AG20443 (cell line): ENCODE results near the gene RBKS.

Experiments
- DNase-seq: peaks from one replicate; pipeline ENCODE4 v3.0.0; 2012; ENCODE audit warnings: low spot score, mixed read lengths

Gene RBKS

GRCh38 chr2:27890146-27890923 is at the start of gene RBKS, which contains the start of gene BABAM2:
Gene RBKS (minus strand): TSS chr2:27890387. CDS start chr2:27890345, 42 bp downstream.
Gene BABAM2 (plus strand): TSS chr2:27890729. CDS start chr2:27894557, 3,828 bp downstream.
- DNase-seq = peak; percentile 98

DNA sequence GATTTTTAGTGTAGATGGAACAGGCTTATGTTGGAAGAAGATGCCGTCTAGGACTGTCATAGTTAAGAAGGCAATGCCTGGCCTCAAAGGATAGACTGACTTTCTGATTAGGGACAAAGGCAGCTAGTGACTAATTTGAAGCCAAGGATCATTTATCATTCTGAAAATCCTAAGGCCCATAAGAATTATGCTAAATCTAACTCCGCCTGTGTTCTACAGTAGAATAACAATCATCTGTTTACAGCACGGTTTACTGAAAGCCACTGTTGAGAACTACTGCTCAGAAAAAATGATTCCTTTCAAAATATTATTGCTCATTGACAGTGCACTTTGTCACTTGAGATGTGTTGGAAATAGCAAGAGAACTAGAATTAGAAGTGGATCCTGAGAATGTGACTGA is 44.8 kb upstream of the RBKS start:
- DNase-seq = no peak

GRCh38 chr2:27932396-27932795 is 42.2 kb upstream of the RBKS start:
- DNase-seq = peak; percentile 19

GRCh38 chr2:27931361-27931950 is 41.3 kb upstream of the RBKS start:
- DNase-seq = no peak

DNA sequence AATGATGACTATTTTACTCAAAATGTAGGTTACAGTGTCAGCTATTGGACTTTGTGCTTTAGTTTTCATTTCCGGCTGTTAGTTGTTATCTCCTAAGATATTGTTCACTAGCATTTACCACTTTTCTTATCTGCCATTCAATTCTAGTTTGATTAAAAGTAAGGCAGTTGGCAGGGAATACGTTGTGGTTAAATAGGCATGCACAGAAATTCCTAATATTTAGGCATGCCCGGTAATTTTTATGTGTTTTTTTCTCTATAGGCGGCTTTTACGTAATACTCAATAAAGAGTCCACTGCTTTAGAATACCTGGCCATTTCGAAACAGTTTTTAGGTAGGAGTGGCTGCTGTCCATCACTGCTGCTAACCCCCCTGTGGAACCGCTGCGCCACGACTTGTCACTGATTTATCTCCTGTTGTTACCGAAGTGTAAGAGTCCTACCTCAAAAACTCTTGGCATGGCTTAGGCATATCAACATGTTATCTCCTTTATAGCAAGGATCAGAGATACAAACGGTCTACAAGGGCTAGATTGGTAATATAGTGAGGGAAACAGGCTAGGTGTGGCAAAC is 39.8 kb upstream of the RBKS start:
- no peak for DNase-seq

DNA sequence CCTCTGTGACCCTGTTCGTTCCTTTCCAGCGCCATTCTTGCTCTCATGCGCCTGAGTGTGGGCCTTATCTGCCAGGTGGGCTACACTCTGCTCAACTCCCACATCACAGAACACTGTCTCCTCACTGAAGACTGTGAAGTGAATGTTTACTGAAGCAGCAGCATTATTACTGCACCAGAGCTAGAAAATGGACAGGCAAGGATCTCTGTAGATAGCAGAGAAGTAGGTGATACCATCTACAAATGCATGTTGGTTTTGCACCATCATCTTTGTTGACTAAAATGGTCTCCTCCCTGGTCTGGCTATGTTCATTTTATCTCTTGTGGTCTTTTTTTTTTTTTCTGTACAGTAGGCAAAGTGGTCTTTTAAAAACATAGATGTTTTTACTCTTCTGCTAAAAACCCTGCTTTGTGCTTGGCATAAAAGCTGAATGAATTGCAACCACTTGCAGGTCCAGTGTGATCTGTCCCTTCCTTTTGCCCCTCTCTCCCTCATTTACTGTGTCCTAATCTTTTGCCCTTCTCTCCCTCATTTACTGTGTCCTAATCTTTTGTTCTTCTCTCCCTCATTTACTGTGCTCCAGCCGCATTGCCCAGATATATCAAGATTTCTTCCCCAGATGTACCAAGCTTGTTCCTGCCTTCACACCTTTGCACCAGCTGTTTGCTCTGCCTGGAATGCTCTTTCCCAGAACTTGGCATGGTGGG is 35.7 kb upstream of the RBKS start:
- no peak for DNase-seq

- DNase-seq = no peak
Measured at GRCh38 chr2:27922842-27923241, 32.7 kb upstream of the RBKS start.

GRCh38 chr2:27921880-27922547 is 31.8 kb upstream of the RBKS start:
- no peak for DNase-seq

GRCh38 chr2:27921424-27921823 is 31.2 kb upstream of the RBKS start:
- DNase-seq = no peak

DNA sequence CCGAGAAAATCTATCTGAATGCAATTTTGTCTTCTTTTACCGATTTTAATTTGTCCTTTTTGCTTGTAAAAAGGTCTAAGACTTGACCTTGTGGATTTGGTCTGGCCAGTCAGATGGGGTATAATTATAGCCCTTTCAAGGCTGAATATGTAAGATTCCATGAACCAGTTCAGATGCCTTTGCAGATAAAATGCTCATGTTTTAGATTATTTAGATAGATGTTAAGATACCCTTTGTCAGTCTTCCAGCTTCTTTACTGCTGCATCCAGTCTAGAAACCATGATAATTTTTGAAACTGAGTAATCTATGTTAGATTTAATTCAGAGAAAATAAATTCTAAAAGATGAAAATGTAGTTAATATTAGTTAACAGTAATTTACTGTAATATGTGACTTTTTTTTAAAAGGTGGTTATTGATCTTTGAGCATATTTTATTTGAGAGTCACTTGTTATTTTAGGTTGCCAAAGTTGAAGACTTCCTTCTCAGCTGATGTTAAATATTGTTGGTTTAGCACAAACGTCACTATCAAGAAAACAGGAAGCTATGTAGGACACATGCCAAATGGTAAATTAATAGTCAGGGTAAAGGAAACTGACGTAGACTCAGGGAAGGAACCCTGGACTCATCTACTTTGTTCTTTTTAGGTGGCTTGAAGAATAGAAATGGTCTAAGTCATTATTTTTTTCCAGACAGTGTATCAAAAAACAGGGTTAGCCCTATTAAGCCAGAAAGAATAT is 30.1 kb upstream of the RBKS start:
- DNase-seq = no peak

DNA sequence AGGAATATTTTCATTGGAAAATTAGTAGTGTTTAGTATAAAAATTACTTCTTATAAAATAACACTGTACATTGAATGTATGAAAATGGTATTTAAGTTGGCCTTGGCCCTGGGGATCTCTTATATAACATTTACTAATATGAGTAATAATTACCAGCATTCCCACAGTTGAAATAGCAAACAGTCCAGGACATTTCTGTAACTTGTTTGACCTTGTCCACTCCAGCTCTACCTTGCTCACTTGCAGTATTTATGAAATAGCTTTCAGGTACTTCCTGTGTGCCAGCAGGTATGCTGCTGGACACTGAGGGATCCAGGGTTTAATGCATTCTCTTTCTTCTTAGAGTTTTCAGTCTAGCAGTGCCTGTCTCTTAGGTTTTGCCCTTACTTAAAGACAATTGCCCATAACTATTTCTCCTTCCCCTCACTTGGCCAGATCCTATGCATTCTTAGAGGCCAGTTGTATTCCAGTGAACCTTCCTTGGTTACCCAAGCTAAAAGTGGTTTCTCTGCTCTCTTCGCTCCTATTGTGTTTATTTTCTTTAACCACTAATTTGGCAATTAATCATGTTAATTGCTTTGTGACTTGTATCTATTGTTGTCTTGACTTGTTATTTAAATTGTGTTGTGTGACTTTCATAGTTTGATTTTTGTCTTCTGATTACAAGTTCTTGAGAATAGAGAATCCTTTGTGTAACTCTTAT is 26.3 kb upstream of the RBKS start:
- DNase-seq = no peak

DNA sequence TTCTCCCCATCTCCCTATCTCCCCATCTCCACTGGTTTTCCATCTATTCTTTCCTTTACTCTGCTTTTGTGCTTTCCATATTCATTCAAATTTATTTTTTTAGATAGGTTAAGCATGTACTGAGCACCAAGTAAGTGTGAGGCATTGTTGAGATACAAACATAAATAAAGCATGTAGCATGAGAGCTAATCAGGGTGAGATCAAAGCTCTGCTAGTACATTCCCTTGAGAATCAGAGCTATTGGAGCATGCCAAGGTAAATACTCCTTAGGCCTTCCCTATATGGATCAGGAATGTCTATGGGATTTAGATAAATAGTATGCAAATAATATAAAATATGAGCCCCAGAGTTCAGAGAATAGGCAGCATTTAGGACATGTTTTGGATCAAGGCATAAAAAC is 25.7 kb upstream of the RBKS start:
- DNase-seq = no peak

DNA sequence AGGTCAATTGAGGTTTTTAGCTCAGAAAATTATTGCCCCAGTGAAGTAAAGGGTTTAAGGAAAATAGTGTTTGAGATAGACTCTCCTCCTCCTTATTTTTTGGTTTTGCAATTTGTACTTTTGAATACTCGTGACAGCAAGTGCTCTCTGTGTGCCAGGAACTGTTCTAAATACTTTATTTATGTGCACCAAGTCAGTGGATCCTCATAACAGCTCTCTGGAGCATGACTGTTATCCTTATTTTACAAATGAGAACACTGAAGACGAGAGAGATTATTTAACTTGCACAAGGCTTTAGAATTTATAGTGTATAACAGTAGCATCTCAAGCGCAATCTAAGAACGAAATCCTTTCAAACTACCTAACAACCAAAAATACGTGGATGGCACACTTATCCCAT is 25.0 kb upstream of the RBKS start:
- DNase-seq = peak; percentile 9

GRCh38 chr2:27914805-27915175 is 24.6 kb upstream of the RBKS start:
- no peak for DNase-seq

DNA sequence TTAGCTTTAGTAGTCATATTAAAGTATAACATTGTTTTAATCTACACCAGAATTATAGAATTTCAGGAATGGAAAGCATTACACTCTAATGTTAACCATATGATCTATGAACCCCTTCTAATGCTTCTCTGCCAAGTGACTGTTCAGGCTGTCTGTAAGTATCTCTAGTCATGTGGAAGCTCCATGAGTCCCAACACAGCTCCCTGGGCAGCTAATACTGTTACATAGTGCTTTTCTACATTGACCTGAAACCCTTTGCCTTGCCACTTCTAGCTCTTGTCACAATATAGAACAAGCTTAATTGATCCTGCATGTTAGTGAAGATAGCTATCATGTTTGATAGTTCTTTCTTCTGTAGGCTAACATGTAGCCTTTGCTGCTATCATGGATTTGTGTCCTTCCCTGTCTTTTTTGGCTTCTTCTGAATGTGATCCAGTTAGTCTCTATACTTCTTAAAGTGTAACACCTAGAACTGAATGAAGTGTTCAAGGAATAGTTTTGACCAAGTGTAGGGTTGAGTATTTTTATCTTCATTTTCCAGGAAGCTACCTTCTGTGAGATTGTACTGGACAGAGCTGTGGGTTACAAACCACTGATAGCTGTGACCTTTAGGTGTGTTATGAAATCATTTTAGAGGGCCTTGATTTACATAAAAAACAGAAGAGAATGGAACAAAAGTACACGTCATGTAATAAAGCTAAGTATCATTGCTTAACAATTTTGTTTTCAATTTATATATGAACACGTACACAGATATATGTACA is 24.0 kb upstream of the RBKS start:
- DNase-seq = peak; percentile 8

DNA sequence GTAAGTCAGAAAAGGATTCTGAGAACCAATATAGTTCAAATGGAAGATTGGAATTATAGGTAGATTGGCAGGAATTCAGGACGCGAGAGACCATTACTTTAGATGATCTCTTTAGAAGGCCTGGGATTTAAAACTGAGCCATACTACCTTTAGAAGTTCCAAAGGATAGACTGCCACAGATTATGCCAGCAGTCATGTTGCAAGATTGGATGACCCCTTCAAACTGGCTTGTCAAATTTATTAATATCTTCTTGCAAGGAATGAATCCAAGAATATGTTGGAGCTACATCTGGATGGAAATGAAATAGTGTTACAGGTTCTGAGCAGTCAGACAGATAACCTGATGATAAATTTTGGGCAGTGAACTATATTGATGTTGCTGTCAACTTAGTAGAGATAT is 22.3 kb upstream of the RBKS start:
- DNase-seq = no peak

DNA sequence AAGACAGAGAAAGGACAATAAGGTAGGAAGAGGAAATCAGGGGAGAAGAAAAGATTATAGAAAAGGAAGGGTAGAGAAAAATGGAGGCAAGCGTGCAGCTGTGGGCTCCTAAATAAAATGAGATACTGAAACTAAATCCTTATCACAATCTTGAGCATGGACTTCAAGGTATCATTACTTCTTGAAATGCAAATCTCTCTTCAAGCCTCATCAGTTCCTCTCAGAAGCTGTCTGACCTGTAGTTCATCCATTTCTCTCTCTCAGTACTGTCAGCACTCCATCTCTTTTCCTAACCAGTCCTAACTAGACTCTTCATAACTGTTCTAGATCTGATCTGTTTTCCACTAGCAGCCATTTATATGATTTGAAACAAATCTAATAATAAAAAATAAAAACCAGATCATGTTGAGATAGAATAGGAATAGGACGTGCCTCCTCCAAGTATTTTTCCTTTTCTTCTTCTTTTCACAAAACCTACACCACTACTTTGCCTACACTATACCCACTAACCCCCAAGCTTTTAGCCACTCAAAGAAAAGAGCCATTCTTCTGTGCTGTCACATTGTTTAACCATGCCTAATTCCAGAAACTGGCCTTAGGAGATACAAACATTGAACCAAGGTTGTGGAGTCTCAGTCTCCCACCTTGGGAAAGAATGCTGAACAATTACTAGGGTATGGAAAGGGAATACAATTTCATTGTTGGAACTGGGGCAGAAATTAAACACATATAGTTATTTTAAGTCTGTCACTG is 21.4 kb upstream of the RBKS start:
- no peak for DNase-seq

DNA sequence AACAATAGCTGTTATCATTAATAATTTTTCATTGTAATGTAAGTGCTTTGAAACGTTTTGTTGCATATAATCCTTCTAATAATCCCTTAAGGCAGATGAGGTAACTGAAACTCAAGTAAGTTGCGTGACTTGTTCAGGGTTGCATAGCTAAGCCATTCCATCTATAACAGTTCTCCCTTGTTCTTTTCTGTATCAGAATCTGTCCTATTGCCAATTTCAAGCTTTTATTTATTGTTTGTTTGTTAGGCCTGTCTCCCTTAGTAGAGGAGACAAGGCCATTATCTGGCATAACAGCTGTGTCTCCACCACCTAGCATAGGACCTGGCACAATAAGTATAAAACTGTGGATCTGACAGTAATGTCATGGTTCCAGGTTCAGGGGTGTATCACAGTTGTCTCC is 19.7 kb upstream of the RBKS start:
- DNase-seq = no peak

- no peak for DNase-seq
Measured at GRCh38 chr2:27907547-27907946, 17.4 kb upstream of the RBKS start.
